RKO (cell line): ENCODE results near the gene LAMA3.

Experiments used
- DNase-seq: peaks from one replicate; pipeline ENCODE4 v3.0.0-alpha.2; 2016; ENCODE audit warnings: low spot score

LAMA3 gene

GRCh38 chr18:23824240-23824639 is 135.0 kb downstream of the LAMA3 start:
- no peak for DNase-seq

GRCh38 chr18:23824669-23825068 is 135.4 kb downstream of the LAMA3 start:
- DNase-seq, result no peak

- DNase-seq, result no peak
Observed at GRCh38 chr18:23825496-23825895, 136.2 kb downstream of the LAMA3 start.

- no peak for DNase-seq
Observed at GRCh38 chr18:23825978-23826405, 136.7 kb downstream of the LAMA3 start.

- DNase-seq, result no peak
Observed at GRCh38 chr18:23826850-23827620, 137.8 kb downstream of the LAMA3 start.

DNA sequence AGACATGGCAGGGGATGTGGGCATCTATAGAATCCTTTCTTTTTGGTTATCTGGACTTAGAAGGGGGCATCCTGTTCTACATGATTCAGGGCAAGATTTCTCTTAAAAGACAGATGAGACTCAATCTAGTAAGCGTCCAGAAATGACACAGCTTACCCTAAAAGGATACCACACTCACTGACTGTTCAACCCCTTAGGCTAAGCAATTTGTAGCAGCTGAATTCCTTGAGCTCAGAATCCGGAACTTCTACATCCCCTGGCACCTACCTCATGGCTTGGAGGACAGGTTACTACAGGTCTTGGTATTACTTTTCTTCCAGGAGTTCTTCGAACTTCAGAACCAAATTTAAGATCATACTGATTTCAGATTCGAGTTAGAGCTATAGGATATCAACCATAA is 138.4 kb downstream of the LAMA3 start:
- DNase-seq, result no peak

GRCh38 chr18:23828426-23828825 is 139.2 kb downstream of the LAMA3 start:
- DNase-seq, result peak; percentile 70

DNA sequence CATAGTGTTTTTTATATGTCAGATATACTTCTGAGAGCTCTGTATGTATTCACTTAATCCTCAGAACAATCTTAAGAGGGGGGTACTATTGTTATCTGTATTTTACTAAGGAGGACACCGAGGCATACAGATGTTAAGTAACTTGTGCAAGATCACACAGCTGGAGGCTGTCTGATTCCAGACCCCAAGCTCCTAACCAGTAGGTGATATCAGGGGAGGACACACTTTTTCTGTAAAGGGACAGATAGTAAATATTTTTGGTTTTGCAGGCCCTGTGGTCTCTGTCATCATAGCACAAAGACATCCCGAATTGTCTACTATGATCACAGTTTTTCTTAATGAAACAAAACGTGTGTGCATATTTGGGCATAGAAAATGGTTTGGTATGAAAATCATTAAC is 143.7 kb downstream of the LAMA3 start:
- no peak for DNase-seq

DNA sequence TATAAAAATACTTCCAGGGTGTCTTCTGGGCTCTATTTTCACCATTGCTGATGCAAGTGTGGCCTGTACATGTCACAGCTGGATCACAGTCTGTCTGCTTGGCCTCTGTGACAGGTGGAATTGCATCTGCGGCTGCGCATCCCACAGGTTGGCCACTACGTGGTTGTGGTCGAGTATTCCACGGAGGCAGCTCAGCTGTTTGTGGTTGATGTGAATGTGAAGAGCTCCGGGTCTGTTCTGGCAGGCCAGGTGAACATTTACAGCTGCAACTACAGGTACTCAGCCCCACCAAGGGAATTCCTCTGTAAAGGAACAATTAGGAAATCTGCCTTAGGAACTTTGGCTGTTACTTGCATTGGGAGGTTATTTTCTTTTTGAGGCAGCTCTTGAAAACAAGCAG is 144.5 kb downstream of the LAMA3 start:
- no peak for DNase-seq

DNA sequence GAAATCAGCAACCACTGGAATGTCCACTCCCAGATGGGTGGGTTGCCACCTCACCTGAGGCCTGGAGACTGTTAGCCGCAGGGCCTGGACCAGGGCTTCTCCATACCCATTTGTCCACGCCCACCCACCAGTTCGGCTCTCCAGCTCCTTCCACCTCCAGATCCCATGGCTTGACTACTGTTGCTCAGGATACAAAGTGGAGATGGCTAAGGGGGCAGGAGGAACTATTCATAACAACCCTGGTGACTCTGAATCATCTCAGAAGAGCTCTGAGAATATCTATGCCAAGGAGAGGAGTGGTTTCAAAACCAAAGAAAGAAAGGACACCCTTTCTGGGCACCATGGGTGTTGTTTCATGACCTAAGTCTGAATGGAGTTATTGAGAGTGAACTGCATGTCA is 145.8 kb downstream of the LAMA3 start:
- no peak for DNase-seq

- no peak for DNase-seq
Observed at GRCh38 chr18:23835506-23835905, 146.3 kb downstream of the LAMA3 start.

GRCh38 chr18:23837591-23837990 is 148.3 kb downstream of the LAMA3 start:
- DNase-seq, result peak; percentile 30

- DNase-seq, result no peak
Observed at GRCh38 chr18:23838233-23838632, 149.0 kb downstream of the LAMA3 start.

DNA sequence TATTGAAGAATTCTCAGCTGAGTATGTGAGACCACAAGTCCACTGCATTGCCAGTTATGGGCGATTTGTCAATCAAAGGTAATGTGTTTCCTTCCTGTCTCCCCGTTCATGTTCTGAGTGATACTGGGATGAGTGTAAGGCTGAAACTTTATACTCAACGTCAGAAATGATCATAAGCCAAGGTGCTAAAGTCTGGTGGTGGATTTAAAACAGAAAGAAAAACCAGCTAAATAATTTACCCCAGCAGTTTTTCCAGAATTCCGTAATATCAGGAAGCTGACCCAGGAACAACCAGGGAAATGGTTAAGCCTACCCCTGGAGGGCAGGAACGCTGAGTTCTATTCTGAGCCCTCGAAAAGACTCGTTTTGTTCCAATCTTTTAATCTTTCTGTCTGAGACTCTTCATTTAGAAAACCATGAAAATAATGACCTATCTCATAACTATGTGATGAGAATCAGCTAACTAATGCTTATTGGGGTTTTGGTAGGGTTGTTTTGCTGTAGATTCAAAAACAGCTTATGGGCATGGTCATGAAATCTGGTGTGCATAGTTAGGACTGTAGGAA is 149.6 kb downstream of the LAMA3 start:
- DNase-seq, result no peak

- no peak for DNase-seq
Observed at GRCh38 chr18:23842305-23842704, 153.1 kb downstream of the LAMA3 start.

DNA sequence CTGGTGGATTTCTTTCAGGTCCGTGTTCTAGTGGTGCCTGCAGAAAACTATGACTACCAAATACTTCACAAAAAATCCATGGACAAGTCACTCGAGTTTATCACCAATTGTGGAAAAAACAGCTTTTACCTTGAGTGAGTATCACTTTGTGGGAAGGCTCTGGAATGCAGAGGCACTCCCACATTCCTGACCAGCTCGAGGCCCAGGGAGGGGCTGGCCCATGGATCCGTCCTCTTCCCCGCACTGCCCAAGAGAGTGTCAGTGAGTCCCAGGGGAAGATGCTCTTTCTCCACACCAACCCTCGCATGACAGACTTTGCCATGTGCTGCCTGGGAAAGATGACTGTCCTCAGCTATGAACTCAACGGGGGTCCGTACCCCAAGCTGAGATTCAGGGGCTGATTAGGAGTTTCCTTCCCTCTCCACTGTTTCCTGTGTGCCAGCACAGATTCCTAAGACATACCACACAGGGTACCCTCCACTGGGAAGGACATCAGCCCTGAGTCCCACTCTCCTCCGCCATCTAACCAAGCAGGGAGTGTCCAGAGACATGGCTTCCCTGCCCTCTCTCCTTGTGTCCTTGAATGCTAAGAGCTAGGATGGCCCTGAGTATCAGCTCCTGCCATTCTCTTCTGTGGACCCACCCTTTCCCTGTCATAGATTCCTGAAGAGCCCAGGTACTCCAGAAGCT is 155.9 kb downstream of the LAMA3 start:
- no peak for DNase-seq

DNA sequence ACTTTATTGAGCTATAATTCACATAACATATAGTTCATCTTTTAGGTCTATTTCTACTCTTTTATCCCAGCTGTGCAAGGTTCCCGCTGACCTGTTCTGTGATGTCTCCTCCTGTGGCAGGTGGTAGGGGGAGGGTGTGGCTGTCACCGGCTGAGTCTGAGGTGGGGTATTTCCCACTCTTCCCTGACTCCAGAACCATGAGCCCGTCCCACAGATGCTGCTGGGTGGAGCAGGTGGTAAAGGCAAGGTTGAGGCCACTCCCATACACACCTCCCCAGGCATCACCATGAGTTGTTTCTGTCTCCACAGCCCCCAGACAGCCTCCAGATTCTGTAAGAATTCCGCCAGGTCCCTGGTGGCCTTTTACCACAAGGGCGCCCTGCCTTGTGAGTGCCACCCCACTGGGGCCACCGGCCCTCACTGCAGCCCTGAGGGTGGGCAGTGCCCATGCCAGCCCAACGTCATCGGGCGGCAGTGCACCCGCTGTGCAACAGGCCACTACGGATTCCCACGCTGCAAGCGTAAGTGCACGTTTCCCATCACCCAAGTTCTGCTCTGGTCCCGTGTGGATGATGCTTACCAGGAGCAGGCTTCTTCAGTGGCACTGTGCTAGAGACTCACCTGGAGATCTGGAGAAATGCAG is 156.9 kb downstream of the LAMA3 start:
- DNase-seq, result no peak

- no peak for DNase-seq
Observed at GRCh38 chr18:23847321-23847986, 158.2 kb downstream of the LAMA3 start.

DNA sequence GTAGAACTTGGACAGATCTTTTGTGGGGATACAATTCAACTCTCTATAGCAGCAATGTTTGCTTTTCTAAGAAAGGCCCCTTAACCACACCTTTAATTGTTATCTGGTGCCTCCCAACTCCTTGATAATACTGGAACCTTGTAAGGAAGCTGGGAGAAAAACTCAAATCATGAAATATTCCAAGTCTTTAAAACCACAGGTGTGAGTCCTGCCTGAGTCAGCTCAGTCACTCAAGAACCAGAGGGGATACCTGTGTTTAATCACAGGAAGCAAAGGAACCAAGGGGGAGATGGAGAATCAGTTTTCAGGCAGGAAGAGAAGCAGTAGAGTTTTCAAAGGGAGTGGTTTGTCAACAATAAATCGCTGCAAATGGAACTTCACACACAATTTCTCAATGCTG is 159.9 kb downstream of the LAMA3 start:
- DNase-seq, result no peak

GRCh38 chr18:23850215-23850614 is 161.0 kb downstream of the LAMA3 start:
- no peak for DNase-seq

DNA sequence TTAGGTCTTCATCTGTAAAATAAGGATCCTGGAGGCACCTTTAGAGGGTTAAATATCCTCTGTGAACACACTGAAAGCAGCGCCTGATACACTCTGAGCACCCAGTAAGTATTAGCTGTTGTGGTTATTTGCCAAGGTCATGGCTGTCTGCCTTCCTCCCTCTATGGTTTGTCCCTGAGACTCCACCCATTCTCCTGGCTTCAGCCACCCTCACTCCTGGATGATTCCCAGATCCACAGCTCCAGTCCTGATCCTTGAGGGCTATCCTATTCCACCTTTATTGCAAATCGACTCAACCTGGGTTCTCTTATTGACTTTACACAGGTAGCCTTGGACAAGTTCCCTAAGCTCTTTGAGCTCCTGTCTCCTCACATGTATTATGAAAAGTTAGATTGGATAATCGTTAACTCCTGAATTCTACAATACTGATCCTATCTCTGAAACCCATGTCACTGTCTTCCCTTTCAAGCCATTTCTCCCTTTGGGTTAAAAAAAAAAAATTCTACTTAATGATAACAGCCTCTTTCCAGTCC is 162.3 kb downstream of the LAMA3 start:
- DNase-seq, result no peak
